HUES6 (cell line): ENCODE measurements around the gene PCDHA3.
"Not testable (repeated sequence)": the region's sequence is repeated elsewhere in the genome, so short reads cannot be mapped to it uniquely, and the experiment has no call there.

Experiments
- H3K27ac ChIP-seq: 2 replicates; pipeline ENCODE4 v1.7.0; 2013; ENCODE audit warnings: low read depth, mild to moderate bottlenecking, low read length, inconsistent platforms
- H3K27me3 ChIP-seq: 2 replicates; pipeline ENCODE4 v1.6.1; 2013; ENCODE audit warnings: low read length; ENCODE audit not compliant: control insufficient read depth, insufficient read depth
- H3K36me3 ChIP-seq: 2 replicates; pipeline ENCODE4 v1.6.1; 2013; ENCODE audit warnings: low read length; ENCODE audit not compliant: control insufficient read depth, insufficient read depth
- H3K4me1 ChIP-seq: 2 replicates; pipeline ENCODE4 v1.6.1; 2013; ENCODE audit warnings: low read length; ENCODE audit not compliant: control insufficient read depth, insufficient read depth
- H3K4me3 ChIP-seq: 2 replicates; pipeline ENCODE4 v1.5.1; 2013; ENCODE audit warnings: low read depth, low read length
- H3K9ac ChIP-seq: one replicate; pipeline ENCODE4 v1.6.1; 2013; ENCODE audit warnings: mild to moderate bottlenecking, low read length
- H3K9me3 ChIP-seq: 2 replicates; pipeline ENCODE4 v1.6.1; 2013; ENCODE audit warnings: low read depth, low read length; ENCODE audit not compliant: control insufficient read depth, insufficient read depth

Gene PCDHA3

GRCh38 chr5:140800816-140801493 lies at the start of gene PCDHA3:
PCDHA3 (plus strand) TSS chr5:140801057.
- no peak within 1 kb of the TSS for H3K27ac ChIP-seq
- peak within 1 kb of the TSS; percentile 27; the same call in 1 of the 2 replicates for H3K4me3 ChIP-seq
- peaks cover 6% of the 10 kb centered on the region; the same call in 1 of the 2 replicates for H3K36me3 ChIP-seq
- no peaks in the 10 kb centered on the region for H3K27me3 ChIP-seq
- H3K4me1 ChIP-seq, result no peaks in the 10 kb centered on the region
- H3K9me3 ChIP-seq, result peaks cover 27% of the 10 kb centered on the region
- H3K9ac ChIP-seq, result no peak within 1 kb of the TSS

GRCh38 chr5:140753561-140753960 lies 47.3 kb upstream of the PCDHA3 start:
- Histone ChIP-seq H3K9ac (no peak overlapping the region), H3K27ac (no peak overlapping the region), H3K4me1 (no peaks in the 10 kb centered on the region), H3K4me3 (no peak overlapping the region), H3K9me3 (peaks cover 32% of the 10 kb centered on the region), H3K36me3 (no peaks in the 10 kb centered on the region), H3K27me3 (no peaks in the 10 kb centered on the region)

GRCh38 chr5:140764177-140764973 lies 36.5 kb upstream of the PCDHA3 start:
- no peak overlapping the region for H3K4me3 ChIP-seq
- no peaks in the 10 kb centered on the region for H3K4me1 ChIP-seq
- no peak overlapping the region for H3K9ac ChIP-seq
- no peaks in the 10 kb centered on the region for H3K27me3 ChIP-seq
- H3K36me3 ChIP-seq, result no peaks in the 10 kb centered on the region
- H3K9me3 ChIP-seq, result peaks cover 75% of the 10 kb centered on the region
- H3K27ac ChIP-seq, result no peak overlapping the region

GRCh38 chr5:140767444-140767843 lies 33.4 kb upstream of the PCDHA3 start:
- Histone ChIP-seq H3K27me3 (no peaks in the 10 kb centered on the region), H3K4me3 (no peak overlapping the region), H3K4me1 (no peaks in the 10 kb centered on the region), H3K9me3 (peaks cover 85% of the 10 kb centered on the region), H3K9ac (no peak overlapping the region), H3K27ac (no peak overlapping the region), H3K36me3 (no peaks in the 10 kb centered on the region)

GRCh38 chr5:140780512-140780911 lies 20.3 kb upstream of the PCDHA3 start:
- Histone ChIP-seq H3K9me3 (peaks cover 53% of the 10 kb centered on the region), H3K27ac (no peak overlapping the region), H3K4me3 (no peak overlapping the region), H3K27me3 (no peaks in the 10 kb centered on the region), H3K36me3 (no peaks in the 10 kb centered on the region), H3K4me1 (no peaks in the 10 kb centered on the region), H3K9ac (no peak overlapping the region)

- peaks cover 59% of the 10 kb centered on the region for H3K9me3 ChIP-seq
- H3K36me3 ChIP-seq, result no peaks in the 10 kb centered on the region
- H3K27ac ChIP-seq, result no peak within 1 kb of the TSS
- no peak within 1 kb of the TSS for H3K4me3 ChIP-seq
- no peaks in the 10 kb centered on the region for H3K4me1 ChIP-seq
- no peaks in the 10 kb centered on the region for H3K27me3 ChIP-seq
- H3K9ac ChIP-seq, result no peak within 1 kb of the TSS
These were observed 14.8 kb upstream of the PCDHA3 start, which contains the start of gene PCDHA1 for GRCh38 chr5:140785905-140786686. PCDHA1 (plus strand) TSS chr5:140786140.

GRCh38 chr5:140787422-140787821 lies 13.4 kb upstream of the PCDHA3 start:
- not testable (repeated sequence) for H3K36me3 ChIP-seq, H3K9ac ChIP-seq, H3K4me1 ChIP-seq, H3K27me3 ChIP-seq, H3K4me3 ChIP-seq, H3K27ac ChIP-seq
- H3K9me3 ChIP-seq, result peaks cover 53% of the 10 kb centered on the region

GRCh38 chr5:140787849-140788504 lies 12.9 kb upstream of the PCDHA3 start:
- H3K27me3 ChIP-seq, H3K9ac ChIP-seq, H3K36me3 ChIP-seq, H3K4me1 ChIP-seq, H3K4me3 ChIP-seq, H3K27ac ChIP-seq: not testable (repeated sequence)
- peaks cover 52% of the 10 kb centered on the region for H3K9me3 ChIP-seq

GRCh38 chr5:140791089-140791488 lies 9.8 kb upstream of the PCDHA3 start:
- Histone ChIP-seq H3K36me3 (no peaks in the 10 kb centered on the region), H3K4me3 (no peak overlapping the region), H3K27me3 (no peaks in the 10 kb centered on the region), H3K9ac (no peak overlapping the region), H3K27ac (no peak overlapping the region), H3K4me1 (no peaks in the 10 kb centered on the region), H3K9me3 (peaks cover 46% of the 10 kb centered on the region)

GRCh38 chr5:140794595-140795258 lies 6.1 kb upstream of the PCDHA3 start, which contains the start of gene PCDHA2:
PCDHA2 (plus strand) TSS chr5:140794852.
- Histone ChIP-seq H3K9ac (peak within 1 kb of the TSS; percentile 40), H3K4me3 (peak within 1 kb of the TSS; percentile 71), H3K27ac (no peak within 1 kb of the TSS), H3K27me3 (no peaks in the 10 kb centered on the region), H3K9me3 (peaks cover 20% of the 10 kb centered on the region), H3K36me3 (peaks cover 4% of the 10 kb centered on the region; the same call in 1 of the 2 replicates), H3K4me1 (no peaks in the 10 kb centered on the region)
